ENCODE measurements around the gene YLPM1.
A peak's percentile ranks its signal among the peaks of the same experiment; 100 is the strongest.

Gene YLPM1

DNA sequence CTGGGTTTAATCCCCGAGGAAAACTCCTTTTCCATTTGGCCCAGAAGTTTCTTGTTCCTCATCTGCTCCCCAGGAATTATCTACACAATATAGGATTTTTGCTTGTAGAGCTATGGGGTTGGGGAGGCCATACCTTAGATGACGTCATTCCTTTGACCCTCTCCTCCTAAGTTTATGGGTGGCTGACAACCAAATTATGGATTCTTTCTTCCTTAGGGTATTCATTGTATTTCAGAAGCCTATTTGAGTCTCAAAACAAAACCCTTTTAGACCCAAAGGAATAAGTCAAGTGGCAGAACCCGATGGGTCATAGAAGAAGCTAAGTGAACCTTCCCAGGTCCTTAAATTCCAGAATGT lies 98.6 kb downstream of the YLPM1 start:
- H3K4me1 Mint-ChIP-seq, result peaks cover 7% of the 10 kb centered on the region
- no peaks in the 10 kb centered on the region for H3K36me3 Mint-ChIP-seq (ENCODE audit: low read depth)

DNA sequence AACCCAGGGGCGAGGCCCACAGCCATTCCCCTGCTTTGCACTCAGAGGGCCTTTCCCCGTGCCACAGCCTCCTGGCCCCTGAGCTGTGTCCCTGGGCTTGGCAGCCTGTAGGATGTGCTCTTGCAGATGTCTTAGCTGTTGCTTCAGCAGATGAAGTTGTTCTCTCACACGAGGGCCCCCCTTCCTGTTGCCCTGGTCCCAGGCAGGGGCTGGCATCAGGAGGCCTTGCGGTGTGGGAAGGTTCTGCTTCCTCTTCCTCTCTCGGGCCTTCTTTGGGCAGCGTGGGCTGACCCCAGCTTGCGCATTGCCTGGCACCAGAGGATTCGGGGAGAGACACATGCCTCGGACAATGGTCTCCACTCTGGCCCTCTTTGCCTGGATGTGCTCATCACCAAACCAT lies 100.2 kb downstream of the YLPM1 start:
- no peak overlapping the region for H3K27ac Mint-ChIP-seq
- no peak for DNase-seq

More for the DNA sequence above, 98.6 kb downstream of the YLPM1 start:
- H3K4me3 Mint-ChIP-seq, result no peak overlapping the region
- ATAC-seq (no peak), DNase-seq (no peak)
- H3K9me3 Mint-ChIP-seq, result no peaks in the 10 kb centered on the region
- no peaks in the 10 kb centered on the region for H3K27me3 Mint-ChIP-seq
- H3K27ac Mint-ChIP-seq, result no peak overlapping the region

GRCh38 chr14:74864198-74864597 lies 101.1 kb downstream of the YLPM1 start:
- Mint-ChIP-seq H3K36me3 (ENCODE audit: low read depth) (no peaks in the 10 kb centered on the region), H3K4me1 (peaks cover 26% of the 10 kb centered on the region), H3K9me3 (no peaks in the 10 kb centered on the region), H3K4me3 (no peak overlapping the region), H3K27me3 (no peaks in the 10 kb centered on the region), H3K27ac (no peak overlapping the region)
- no peak for DNase-seq
- no peak for ATAC-seq

More for the DNA sequence above, 100.2 kb downstream of the YLPM1 start:
- no peak for ATAC-seq
- no peaks in the 10 kb centered on the region for H3K27me3 Mint-ChIP-seq
- H3K4me1 Mint-ChIP-seq, result peaks cover 22% of the 10 kb centered on the region
- no peak overlapping the region for H3K4me3 Mint-ChIP-seq
- H3K36me3 Mint-ChIP-seq (ENCODE audit: low read depth), result no peaks in the 10 kb centered on the region
- no peaks in the 10 kb centered on the region for H3K9me3 Mint-ChIP-seq

DNA sequence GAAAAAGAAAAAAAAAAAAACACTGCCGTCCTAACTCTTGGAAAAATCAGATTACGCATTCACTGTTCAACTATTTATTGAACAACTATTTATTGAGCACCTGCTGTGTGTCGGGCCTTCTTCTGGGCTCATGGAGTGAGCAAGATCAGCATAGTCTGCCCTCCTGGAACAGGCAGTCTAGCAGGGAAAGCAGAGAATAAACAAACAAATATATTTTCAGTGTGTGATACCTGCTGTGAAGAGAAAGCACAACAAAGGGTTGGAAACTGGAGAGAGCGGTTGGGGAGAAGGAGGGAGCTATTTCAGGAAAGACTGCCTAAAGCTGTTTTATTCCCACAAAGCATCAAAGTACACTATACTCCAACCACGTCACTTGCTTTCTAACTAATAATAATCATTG lies 102.0 kb downstream of the YLPM1 start:
- Mint-ChIP-seq H3K4me3 (no peak overlapping the region), H3K9me3 (no peaks in the 10 kb centered on the region), H3K4me1 (peaks cover 26% of the 10 kb centered on the region), H3K36me3 (ENCODE audit: low read depth) (no peaks in the 10 kb centered on the region), H3K27me3 (no peaks in the 10 kb centered on the region), H3K27ac (no peak overlapping the region)
- no peak for ATAC-seq
- DNase-seq, result no peak

- DNase-seq (no peak), ATAC-seq (no peak)
- Mint-ChIP-seq H3K4me1 (peaks cover 24% of the 10 kb centered on the region), H3K4me3 (peak overlapping the region; percentile 25), H3K36me3 (ENCODE audit: low read depth) (no peaks in the 10 kb centered on the region), H3K27me3 (no peaks in the 10 kb centered on the region), H3K9me3 (no peaks in the 10 kb centered on the region), H3K27ac (peak overlapping the region; percentile 57)
Observed at GRCh38 chr14:74866708-74867389, 103.7 kb downstream of the YLPM1 start.

- Mint-ChIP-seq H3K9me3 (no peaks in the 10 kb centered on the region), H3K36me3 (ENCODE audit: low read depth) (no peaks in the 10 kb centered on the region), H3K27me3 (no peaks in the 10 kb centered on the region), H3K4me1 (peaks cover 24% of the 10 kb centered on the region), H3K4me3 (peak overlapping the region; percentile 25), H3K27ac (peak overlapping the region; percentile 53)
- ATAC-seq, result peak; percentile 99
- peak; percentile 61 for DNase-seq
Observed at GRCh38 chr14:74867673-74868072, 104.6 kb downstream of the YLPM1 start.

GRCh38 chr14:74868739-74869138 lies 105.6 kb downstream of the YLPM1 start:
- peak overlapping the region; percentile 49 for H3K27ac Mint-ChIP-seq
- no peak for ATAC-seq
- no peaks in the 10 kb centered on the region for H3K27me3 Mint-ChIP-seq

DNA sequence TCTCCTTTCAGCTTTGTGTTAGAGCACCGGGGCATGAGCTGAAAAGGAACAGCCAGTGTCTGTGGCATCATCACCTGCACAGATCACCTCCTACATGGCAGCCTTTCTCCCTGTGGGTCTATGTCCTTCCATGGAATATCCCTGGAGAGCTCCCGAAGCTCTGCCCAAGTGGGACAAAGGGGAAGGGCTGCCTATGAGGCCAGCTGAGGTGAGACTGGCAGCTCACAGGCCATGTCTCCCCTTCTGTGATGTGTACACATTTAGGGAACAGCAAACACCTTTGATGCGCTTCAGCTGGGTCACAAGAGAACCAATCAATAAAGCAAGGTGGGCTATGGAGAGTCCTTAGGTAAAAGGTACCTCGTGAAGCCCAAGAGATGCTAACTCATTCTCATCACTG lies 108.7 kb downstream of the YLPM1 start:
- Mint-ChIP-seq H3K4me3 (no peak overlapping the region), H3K27ac (no peak overlapping the region), H3K4me1 (peaks cover 35% of the 10 kb centered on the region), H3K27me3 (no peaks in the 10 kb centered on the region), H3K36me3 (ENCODE audit: low read depth) (no peaks in the 10 kb centered on the region), H3K9me3 (no peaks in the 10 kb centered on the region)
- ATAC-seq (no peak), DNase-seq (no peak)

More at GRCh38 chr14:74868739-74869138, 105.6 kb downstream of the YLPM1 start:
- no peak for DNase-seq
- no peak overlapping the region for H3K4me3 Mint-ChIP-seq
- H3K9me3 Mint-ChIP-seq, result no peaks in the 10 kb centered on the region
- peaks cover 25% of the 10 kb centered on the region for H3K4me1 Mint-ChIP-seq
- H3K36me3 Mint-ChIP-seq (ENCODE audit: low read depth), result no peaks in the 10 kb centered on the region

DNA sequence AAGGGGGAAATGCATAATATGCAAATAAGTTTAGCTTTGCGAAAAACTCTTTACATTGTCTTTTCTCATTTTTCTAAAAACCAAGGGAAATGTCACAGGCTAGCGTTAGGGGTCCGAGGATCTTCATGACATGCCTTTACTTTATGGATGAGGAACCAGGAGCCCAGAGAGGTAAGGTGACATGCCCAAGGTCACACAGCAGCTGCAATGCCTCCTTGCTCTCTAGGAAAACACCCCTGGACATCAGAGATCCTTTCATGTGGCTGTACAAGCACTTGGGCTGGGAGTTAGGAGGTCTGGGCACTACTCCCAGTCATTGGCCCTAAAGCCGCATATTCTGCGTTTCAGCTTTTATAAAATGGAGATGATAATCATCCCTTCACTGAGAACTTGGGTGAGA lies 112.1 kb downstream of the YLPM1 start:
- no peaks in the 10 kb centered on the region for H3K36me3 Mint-ChIP-seq (ENCODE audit: low read depth)
- H3K27me3 Mint-ChIP-seq, result no peaks in the 10 kb centered on the region
- H3K27ac Mint-ChIP-seq, result peak overlapping the region; percentile 14
- H3K4me1 Mint-ChIP-seq, result peaks cover 30% of the 10 kb centered on the region
- ATAC-seq (no peak), DNase-seq (no peak)
- peak overlapping the region; percentile 34 for H3K4me3 Mint-ChIP-seq
- H3K9me3 Mint-ChIP-seq, result no peaks in the 10 kb centered on the region

- peak within 1 kb of the TSS; percentile 72 for H3K27ac Mint-ChIP-seq
- H3K4me1 Mint-ChIP-seq, result peaks cover 39% of the 10 kb centered on the region
- no peaks in the 10 kb centered on the region for H3K36me3 Mint-ChIP-seq (ENCODE audit: low read depth)
- DNase-seq (peak; percentile 40), ATAC-seq (peak; percentile 60)
- no peaks in the 10 kb centered on the region for H3K27me3 Mint-ChIP-seq
- H3K4me3 Mint-ChIP-seq, result peak within 1 kb of the TSS; percentile 34
- H3K9me3 Mint-ChIP-seq, result no peaks in the 10 kb centered on the region
Observed at GRCh38 chr14:74875941-74876913, 113.1 kb downstream of the YLPM1 start, which contains the start of gene PROX2. PROX2 (minus strand) TSS chr14:74876145; CDS start chr14:74863834, 12,311 bp downstream.

DNA sequence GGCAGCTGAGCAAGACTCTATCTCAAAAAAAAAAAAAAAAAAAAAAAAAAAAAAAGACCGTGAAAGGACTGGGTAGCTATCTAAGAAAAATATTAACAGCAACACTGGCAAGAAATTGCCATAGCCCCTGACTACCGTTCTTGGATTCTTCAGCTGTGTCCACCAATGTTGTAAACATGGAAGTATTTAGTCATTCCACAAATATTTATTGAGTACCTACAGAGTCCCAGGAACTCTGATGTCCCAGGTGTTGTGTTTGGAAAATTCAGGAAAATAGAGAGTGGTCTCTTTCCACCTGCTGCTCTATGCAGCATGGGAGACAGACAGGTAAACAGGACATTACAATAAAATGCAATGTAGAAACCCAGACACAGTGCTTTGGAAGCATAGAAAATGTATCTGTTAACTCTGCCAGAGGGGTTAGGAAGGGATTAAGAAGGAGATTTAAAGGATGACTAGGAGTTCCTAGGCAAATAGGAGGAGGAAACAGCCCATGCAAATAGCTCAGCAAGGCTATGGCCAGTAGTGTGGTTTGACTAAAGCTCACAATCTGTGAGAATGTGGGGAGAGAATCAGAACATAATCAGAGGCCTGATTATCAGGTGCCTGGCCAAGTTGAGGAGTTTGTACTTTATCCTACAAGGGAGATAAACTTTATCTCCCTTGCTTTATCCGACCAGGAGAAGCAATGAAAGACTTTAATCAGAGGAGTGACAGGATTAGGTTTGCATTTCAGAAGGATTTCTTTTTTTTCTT lies 116.5 kb downstream of the YLPM1 start:
- peaks cover 62% of the 10 kb centered on the region for H3K4me1 Mint-ChIP-seq
- no peaks in the 10 kb centered on the region for H3K27me3 Mint-ChIP-seq
- peak overlapping the region; percentile 79 for H3K27ac Mint-ChIP-seq
- H3K36me3 Mint-ChIP-seq (ENCODE audit: low read depth), result peaks cover 16% of the 10 kb centered on the region
- no peak overlapping the region for H3K4me3 Mint-ChIP-seq
- DNase-seq, result no peak
- H3K9me3 Mint-ChIP-seq, result no peaks in the 10 kb centered on the region
- no peak for ATAC-seq

GRCh38 chr14:74881431-74882102 lies 118.5 kb downstream of the YLPM1 start, which contains the start of gene DLST:
DLST (plus strand) TSS chr14:74881916; CDS start chr14:74881954, 38 bp downstream.
- Mint-ChIP-seq H3K4me3 (peak within 1 kb of the TSS; percentile 97), H3K4me1 (peaks cover 66% of the 10 kb centered on the region)

DNA sequence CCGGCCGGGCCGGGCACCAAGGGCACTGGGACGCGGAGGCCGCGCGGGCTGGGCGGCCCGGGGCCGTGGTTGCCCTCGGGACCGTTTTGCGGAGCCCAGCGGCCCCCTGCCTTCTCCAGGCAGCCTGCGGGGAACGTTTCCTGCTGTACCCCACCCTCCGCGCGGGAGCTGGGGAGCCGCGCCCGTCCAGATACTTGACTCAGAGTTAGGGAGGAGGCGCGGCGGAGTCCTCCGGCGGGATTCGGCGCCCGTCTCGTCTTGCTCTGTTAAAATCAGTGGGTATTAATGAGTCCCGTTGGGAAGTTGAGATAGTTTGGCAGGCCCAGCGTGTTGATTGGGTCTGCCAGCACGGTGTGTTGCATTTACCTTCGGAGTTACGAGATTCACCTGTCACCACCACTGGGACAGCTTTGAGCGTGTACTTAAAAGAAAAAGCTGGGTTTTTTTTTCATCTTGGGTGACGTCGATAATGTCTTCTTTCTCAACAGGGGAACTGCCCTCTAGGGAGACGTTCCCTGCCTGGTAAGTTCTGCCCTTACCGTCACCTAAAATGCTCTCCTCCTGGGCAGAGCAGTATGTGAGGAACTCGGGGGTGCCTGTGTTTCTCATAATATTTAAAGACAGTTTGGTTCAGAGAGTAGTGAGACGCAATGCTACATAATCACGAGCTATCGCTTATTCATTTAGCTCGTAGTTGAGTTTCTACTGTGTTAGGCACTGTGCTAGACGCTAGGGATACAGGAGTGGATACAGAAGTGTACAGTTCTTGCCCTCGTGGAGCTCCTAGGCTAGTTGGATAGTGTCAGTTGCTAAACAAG lies 119.2 kb downstream of the YLPM1 start:
- peak overlapping the region; percentile 94 for H3K27ac Mint-ChIP-seq
- peaks cover 23% of the 10 kb centered on the region for H3K36me3 Mint-ChIP-seq (ENCODE audit: low read depth)
- peaks cover 66% of the 10 kb centered on the region for H3K4me1 Mint-ChIP-seq
- H3K9me3 Mint-ChIP-seq, result no peaks in the 10 kb centered on the region
- peak; percentile 45 for ATAC-seq
- no peaks in the 10 kb centered on the region for H3K27me3 Mint-ChIP-seq
- peak; percentile 56 for DNase-seq
- peak overlapping the region; percentile 97 for H3K4me3 Mint-ChIP-seq

More at GRCh38 chr14:74881431-74882102, 118.5 kb downstream of the YLPM1 start, which contains the start of gene DLST:
- ATAC-seq, result peak; percentile 95
- H3K36me3 Mint-ChIP-seq (ENCODE audit: low read depth), result peaks cover 22% of the 10 kb centered on the region
- H3K9me3 Mint-ChIP-seq, result no peaks in the 10 kb centered on the region
- DNase-seq, result peak; percentile 91
- no peaks in the 10 kb centered on the region for H3K27me3 Mint-ChIP-seq
- H3K27ac Mint-ChIP-seq, result peak within 1 kb of the TSS; percentile 94
